SU-DHL-6 (cell line): ENCODE measurements around the gene DNAL1.

Experiments used
- H2AFZ ChIP-seq: fragments of 200-600 bp; sonication (generic); 2 replicates; pipeline ENCODE4 v1.6.1; 2014; ENCODE audit warnings: low read depth, mild to moderate bottlenecking, moderate library complexity, mixed read lengths, antibody characterized with exemption, low read length; ENCODE audit not compliant: severe bottlenecking
- H3F3A ChIP-seq: fragments of 200-600 bp; shearing (Covaris generic); 2 replicates; pipeline ENCODE4 v1.6.0; 2016; ENCODE audit warnings: antibody characterized with exemption, mild to moderate bottlenecking; ENCODE audit not compliant: insufficient read depth
- H3K27ac ChIP-seq: fragments of 200-600 bp; sonication (generic); 2 replicates; pipeline ENCODE4 v1.5.1; 2016; ENCODE audit warnings: low read depth, mild to moderate bottlenecking, low read length, moderate library complexity, mixed read lengths
- H3K27me3 ChIP-seq: fragments of 200-600 bp; sonication (generic), shearing (Covaris generic); 2 replicates; pipeline ENCODE4 v1.6.0; 2014; ENCODE audit warnings: mild to moderate bottlenecking, low read length
- H3K36me3 ChIP-seq: fragments of 200-600 bp; sonication (generic); 2 replicates; pipeline ENCODE4 v1.6.1; 2014; ENCODE audit warnings: mild to moderate bottlenecking, low read length, mixed read lengths
- H3K4me2 ChIP-seq: fragments of 300-600, 200-600 bp; shearing (Covaris generic), sonication (generic); 2 replicates; pipeline ENCODE4 v1.6.0; 2014; ENCODE audit warnings: low read length, low read depth, mild to moderate bottlenecking; ENCODE audit not compliant: poor library complexity, severe bottlenecking
- H3K4me3 ChIP-seq: fragments of 200-600 bp; sonication (generic); 2 replicates; pipeline ENCODE4 v1.5.1; 2014; ENCODE audit warnings: antibody characterized with exemption, low read length, mild to moderate bottlenecking, mixed read lengths; ENCODE audit not compliant: insufficient read depth, poor library complexity, severe bottlenecking
- H3K79me2 ChIP-seq: fragments of 200-600 bp; sonication (generic); 2 replicates; pipeline ENCODE4 v1.6.1; 2014; ENCODE audit warnings: mild to moderate bottlenecking, low read length, moderate library complexity; ENCODE audit not compliant: insufficient read depth
- H3K9ac ChIP-seq: fragments of 200-600 bp; sonication (generic); 2 replicates; pipeline ENCODE4 v1.7.0; 2014; ENCODE audit warnings: mild to moderate bottlenecking, low read length
- H3K9me2 ChIP-seq: fragments of 200-600 bp; sonication (generic); replicated peaks from 2 replicates; pipeline ENCODE4 v1.6.1; 2014; ENCODE audit warnings: low read length; ENCODE audit not compliant: insufficient read depth
- H3K9me3 ChIP-seq: fragments of 200-600 bp; sonication (generic); 2 replicates; pipeline ENCODE4 v1.6.1; 2014; ENCODE audit warnings: low read length, mixed read lengths; ENCODE audit not compliant: insufficient read depth
- H4K20me1 ChIP-seq: fragments of 200-600 bp; sonication (generic); 2 replicates; pipeline ENCODE4 v1.6.1; 2014; ENCODE audit warnings: low read depth, mild to moderate bottlenecking, antibody characterized with exemption, low read length, moderate library complexity, mixed read lengths
- EZH2phosphoT487 ChIP-seq: fragments of 200-600 bp; sonication (generic), shearing (Covaris generic); conservative IDR thresholded peaks from 2 replicates; pipeline ENCODE4 v1.6.1; 2018; ENCODE audit warnings: mild to moderate bottlenecking, antibody characterized with exemption, low read length, moderate library complexity, mixed read lengths
- TF ChIP-seq, protein P1 (sequence below): fragments of 200-600 bp; sonication (generic); IDR thresholded peaks from one replicate; pipeline ENCODE4 v1.5.1; 2017; ENCODE audit warnings: antibody characterized with exemption, mild to moderate bottlenecking, low read length, moderate library complexity; ENCODE audit not compliant: insufficient read depth, poor library complexity, severe bottlenecking

Gene DNAL1

DNA sequence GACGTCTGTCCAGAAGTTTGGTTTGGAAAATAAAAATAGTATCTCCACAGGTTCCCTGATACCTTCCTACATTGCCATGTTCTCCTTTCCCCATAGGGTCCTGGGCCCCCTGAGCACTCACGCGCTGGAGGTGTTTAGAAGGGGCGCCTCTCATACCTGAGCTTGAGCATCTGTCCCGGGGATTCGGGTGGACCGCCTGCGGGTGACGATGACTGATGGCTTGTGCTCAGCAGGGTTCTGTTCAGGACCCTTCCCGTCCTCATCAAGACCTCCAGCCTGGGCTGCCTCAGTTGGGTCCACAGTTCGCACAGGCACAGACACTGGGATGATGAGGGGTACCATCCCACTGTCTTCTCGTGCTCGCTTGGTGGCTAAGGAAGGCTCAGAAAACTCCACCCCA is 92.1 kb downstream of the DNAL1 start:
- Histone ChIP-seq H3K27me3 (no peaks in the 10 kb centered on the region), H3F3A (peaks cover 21% of the 10 kb centered on the region), H3K9me3 (no peaks in the 10 kb centered on the region), H4K20me1 (peaks cover 9% of the 10 kb centered on the region), H3K4me3 (no peak overlapping the region), H3K4me2 (no peak overlapping the region), H3K9ac (no peak overlapping the region), H3K36me3 (peaks cover 24% of the 10 kb centered on the region), H3K79me2 (peaks cover 72% of the 10 kb centered on the region), H2AFZ (no peak overlapping the region), H3K27ac (no peak overlapping the region), H3K9me2 (no peaks in the 10 kb centered on the region)
- TF ChIP-seq, protein P1, sequence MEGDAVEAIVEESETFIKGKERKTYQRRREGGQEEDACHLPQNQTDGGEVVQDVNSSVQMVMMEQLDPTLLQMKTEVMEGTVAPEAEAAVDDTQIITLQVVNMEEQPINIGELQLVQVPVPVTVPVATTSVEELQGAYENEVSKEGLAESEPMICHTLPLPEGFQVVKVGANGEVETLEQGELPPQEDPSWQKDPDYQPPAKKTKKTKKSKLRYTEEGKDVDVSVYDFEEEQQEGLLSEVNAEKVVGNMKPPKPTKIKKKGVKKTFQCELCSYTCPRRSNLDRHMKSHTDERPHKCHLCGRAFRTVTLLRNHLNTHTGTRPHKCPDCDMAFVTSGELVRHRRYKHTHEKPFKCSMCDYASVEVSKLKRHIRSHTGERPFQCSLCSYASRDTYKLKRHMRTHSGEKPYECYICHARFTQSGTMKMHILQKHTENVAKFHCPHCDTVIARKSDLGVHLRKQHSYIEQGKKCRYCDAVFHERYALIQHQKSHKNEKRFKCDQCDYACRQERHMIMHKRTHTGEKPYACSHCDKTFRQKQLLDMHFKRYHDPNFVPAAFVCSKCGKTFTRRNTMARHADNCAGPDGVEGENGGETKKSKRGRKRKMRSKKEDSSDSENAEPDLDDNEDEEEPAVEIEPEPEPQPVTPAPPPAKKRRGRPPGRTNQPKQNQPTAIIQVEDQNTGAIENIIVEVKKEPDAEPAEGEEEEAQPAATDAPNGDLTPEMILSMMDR, result no peak
- no peak for TF ChIP-seq EZH2phosphoT487

DNA sequence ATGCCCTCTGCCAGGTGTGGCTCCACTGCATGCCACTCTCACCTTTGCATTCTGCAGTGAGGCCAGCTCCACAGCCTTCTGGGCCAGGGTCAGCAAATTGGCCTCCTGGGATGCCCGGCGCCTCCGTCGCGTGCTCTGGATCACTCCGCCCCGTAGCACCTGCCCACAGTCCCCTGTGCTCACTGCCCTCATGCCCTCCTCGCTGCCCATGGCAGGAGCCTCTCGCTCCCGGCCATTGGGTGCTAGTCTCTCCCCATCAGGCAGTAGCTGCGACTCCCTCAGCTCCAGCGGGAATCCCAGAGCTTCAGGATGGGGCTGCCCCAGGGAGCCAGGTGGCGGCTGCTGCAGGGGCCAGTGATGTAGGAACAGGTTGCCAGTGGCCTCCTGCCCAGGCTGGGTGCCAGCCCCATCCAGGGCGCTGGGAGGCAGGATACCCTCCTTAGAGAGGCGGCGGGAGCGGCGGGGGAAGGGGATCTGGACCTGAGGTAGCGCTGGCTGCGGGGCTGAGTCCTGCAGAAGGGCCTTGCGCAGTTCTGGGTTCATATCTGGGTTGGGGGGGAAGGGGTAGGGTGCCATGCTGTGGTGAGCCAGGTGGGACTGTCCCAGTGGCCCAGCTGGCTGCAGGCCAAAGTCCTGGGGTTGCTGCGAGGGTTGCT is 93.9 kb downstream of the DNAL1 start:
- H4K20me1 ChIP-seq, result peaks cover 14% of the 10 kb centered on the region
- no peak overlapping the region for H3K9ac ChIP-seq
- H3K9me2 ChIP-seq, result no peaks in the 10 kb centered on the region
- H3K79me2 ChIP-seq, result peaks cover 86% of the 10 kb centered on the region
- no peak for TF ChIP-seq EZH2phosphoT487
- TF ChIP-seq, protein P1, result no peak
- H3K9me3 ChIP-seq, result no peaks in the 10 kb centered on the region
- H3K4me2 ChIP-seq, result no peak overlapping the region
- H3K4me3 ChIP-seq, result no peak overlapping the region
- H3K27ac ChIP-seq, result no peak overlapping the region
- H3F3A ChIP-seq, result peaks cover 15% of the 10 kb centered on the region; the same call in 1 of the 2 replicates
- no peaks in the 10 kb centered on the region for H3K27me3 ChIP-seq
- no peak overlapping the region for H2AFZ ChIP-seq
- peaks cover 18% of the 10 kb centered on the region for H3K36me3 ChIP-seq

DNA sequence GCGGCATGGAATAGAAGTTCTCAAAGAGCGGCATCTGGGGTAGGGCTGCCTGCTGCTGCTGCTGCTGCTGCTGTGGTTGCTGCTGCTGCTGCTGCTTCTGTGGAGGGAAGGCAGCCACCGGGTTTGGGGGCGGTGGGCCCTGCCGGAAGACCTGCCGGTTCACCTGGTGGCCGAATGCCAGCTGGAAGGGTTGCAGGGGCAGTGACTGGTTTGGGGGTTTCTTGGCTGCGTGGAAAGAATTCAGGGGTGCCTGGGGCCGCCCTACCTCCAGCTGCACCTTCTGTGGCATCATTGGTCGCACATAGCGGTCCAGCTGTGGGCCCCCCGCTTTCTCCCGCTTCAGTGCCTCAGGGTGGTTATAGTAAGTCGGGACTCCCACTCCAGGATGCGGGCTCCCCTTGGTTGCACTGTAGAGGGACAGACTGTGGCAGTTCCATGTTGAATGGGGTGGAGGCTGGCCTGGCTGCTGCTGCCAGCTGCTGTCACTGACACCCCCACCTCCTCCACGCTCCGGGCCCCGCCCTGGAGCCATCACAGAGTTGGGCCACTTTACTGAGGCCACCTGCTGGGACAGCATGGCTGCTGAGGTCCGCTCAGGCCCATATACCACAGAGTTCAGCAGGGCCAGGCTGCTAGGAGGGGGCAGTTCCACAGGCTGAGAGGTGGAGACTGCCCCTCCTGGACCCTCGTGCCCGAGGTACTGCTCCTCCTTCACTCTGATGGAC is 94.5 kb downstream of the DNAL1 start:
- Histone ChIP-seq H4K20me1 (peaks cover 14% of the 10 kb centered on the region), H3K79me2 (peaks cover 89% of the 10 kb centered on the region)
- TF ChIP-seq, protein P1, result no peak
- no peak for TF ChIP-seq EZH2phosphoT487

More for the DNA sequence above, 94.5 kb downstream of the DNAL1 start:
- H3K4me3 ChIP-seq, result no peak overlapping the region
- peaks cover 18% of the 10 kb centered on the region for H3K36me3 ChIP-seq
- H3K9ac ChIP-seq, result no peak overlapping the region
- peaks cover 21% of the 10 kb centered on the region; the same call in 1 of the 2 replicates for H3F3A ChIP-seq
- no peaks in the 10 kb centered on the region for H3K27me3 ChIP-seq
- no peak overlapping the region for H3K27ac ChIP-seq
- no peaks in the 10 kb centered on the region for H3K9me3 ChIP-seq
- H3K4me2 ChIP-seq, result no peak overlapping the region
- no peaks in the 10 kb centered on the region for H3K9me2 ChIP-seq
- no peak overlapping the region for H2AFZ ChIP-seq
